COR-L47 (cell line): ENCODE measurements around the gene CYP2E1.
"Not testable (repeated sequence)": the region's sequence is repeated elsewhere in the genome, so short reads cannot be mapped to it uniquely, and the experiment has no call there.

Experiments used
- DNase-seq: peaks from one replicate; lab custom pipeline; 2025; lab: John Stamatoyannopoulos, UW

CYP2E1 gene

GRCh38 chr10:133573460-133573859 lies 46.3 kb downstream of the CYP2E1 start:
- not testable (repeated sequence) for DNase-seq

- DNase-seq, result not testable (repeated sequence)
Observed at GRCh38 chr10:133577037-133577436, 49.9 kb downstream of the CYP2E1 start.
